ENCODE measurements around the gene GSTA4. TPM values are rescaled to one million over a fixed set of nuclear protein-coding genes. Genes with fewer than 3 reads are reported as not detected.

GSTA4 gene
- total RNA-seq, 2 experiments from 2014 or later: 0.63 to 1.1 TPM

GRCh38 chr6:53018446-53018845 is 23.4 kb upstream of the GSTA4 start:
- CTCF ChIA-PET (ENCODE audit: unreplicated experiment): no interaction called here
- H3K9me2 ChIP-seq (ENCODE audit: insufficient read depth, low read length): no peaks in the 10 kb centered on the region
- no peak overlapping the region for H3K4me2 ChIP-seq (ENCODE audit: low read length)
- H3K4me3 ChIP-seq (ENCODE audit: low read depth, low read length, poor library complexity, severe bottlenecking): no peak overlapping the region
- no peak for DNase-seq (ENCODE audit: low spot score)
- no peaks in the 10 kb centered on the region for H3K9me3 ChIP-seq (ENCODE audit: low read length)
- POLR2A ChIA-PET: no interaction called here
- no peak overlapping the region for H3K27ac ChIP-seq (ENCODE audit: low read depth, low read length, poor library complexity, severe bottlenecking)
- H3K4me1 ChIP-seq (ENCODE audit: insufficient read depth, low read length, poor library complexity, severe bottlenecking): no peaks in the 10 kb centered on the region
- peaks cover 24% of the 10 kb centered on the region; the same call in 1 of the 2 replicates for H3K36me3 ChIP-seq (ENCODE audit: insufficient read depth, low read length)
- no TSS peak for BruUV-seq (replicated peaks)
- H3K79me2 ChIP-seq (ENCODE audit: insufficient read depth, low read depth, low read length): no peaks in the 10 kb centered on the region
- TF ChIP-seq EZH2phosphoT487 (IDR thresholded peaks at IDR 0.05; ENCODE audit: borderline replicate concordance, low read depth, low read length): no peak
- no peak for TF ChIP-seq CTCF (conservative IDR thresholded peaks at IDR 0.05; ENCODE audit: low read length)
- H4K20me1 ChIP-seq (ENCODE audit: insufficient read depth, low read length): no peaks in the 10 kb centered on the region
- intact Hi-C loops (cut with micrococcal nuclease; ENCODE audit: unreplicated experiment): no loop called here
- no peak overlapping the region for H2AFZ ChIP-seq (ENCODE audit: low read length)

GRCh38 chr6:53015486-53015885 is 20.4 kb upstream of the GSTA4 start:
- no peaks in the 10 kb centered on the region for H3K9me2 ChIP-seq (ENCODE audit: insufficient read depth, low read length)
- no peak for TF ChIP-seq EZH2phosphoT487 (IDR thresholded peaks at IDR 0.05; ENCODE audit: borderline replicate concordance, low read depth, low read length)
- TF ChIP-seq CTCF (conservative IDR thresholded peaks at IDR 0.05; ENCODE audit: low read length): no peak
- H2AFZ ChIP-seq (ENCODE audit: low read length): no peak overlapping the region
- ChIA-PET POLR2A (no interaction called here), CTCF (ENCODE audit: unreplicated experiment) (no interaction called here)
- H3K9me3 ChIP-seq (ENCODE audit: low read length): no peaks in the 10 kb centered on the region
- intact Hi-C loops (cut with micrococcal nuclease; ENCODE audit: unreplicated experiment): no loop called here
- H3K4me1 ChIP-seq (ENCODE audit: insufficient read depth, low read length, poor library complexity, severe bottlenecking): no peaks in the 10 kb centered on the region
- H3K36me3 ChIP-seq (ENCODE audit: insufficient read depth, low read length): peaks cover 49% of the 10 kb centered on the region
- H4K20me1 ChIP-seq (ENCODE audit: insufficient read depth, low read length): no peaks in the 10 kb centered on the region
- no peak for DNase-seq (ENCODE audit: low spot score)
- H3K4me2 ChIP-seq (ENCODE audit: low read length): no peak overlapping the region
- no peak overlapping the region for H3K27ac ChIP-seq (ENCODE audit: low read depth, low read length, poor library complexity, severe bottlenecking)
- no peaks in the 10 kb centered on the region for H3K79me2 ChIP-seq (ENCODE audit: insufficient read depth, low read depth, low read length)
- no TSS peak for BruUV-seq (replicated peaks)
- H3K4me3 ChIP-seq (ENCODE audit: low read depth, low read length, poor library complexity, severe bottlenecking): no peak overlapping the region

- intact Hi-C loops (cut with micrococcal nuclease; ENCODE audit: unreplicated experiment): no loop called here
- POLR2A ChIA-PET: interaction anchor here (0.9 kb wide), 1 partner anchor 16 kb away, joined by 3 read pairs; no protein-coding TSS in a partner anchor
- H3K79me2 ChIP-seq (ENCODE audit: insufficient read depth, low read depth, low read length): no peaks in the 10 kb centered on the region
- H3K36me3 ChIP-seq (ENCODE audit: insufficient read depth, low read length): peaks cover 55% of the 10 kb centered on the region
- no peaks in the 10 kb centered on the region for H4K20me1 ChIP-seq (ENCODE audit: insufficient read depth, low read length)
- TF ChIP-seq EZH2phosphoT487 (IDR thresholded peaks at IDR 0.05; ENCODE audit: borderline replicate concordance, low read depth, low read length) (no peak), CTCF (conservative IDR thresholded peaks at IDR 0.05; ENCODE audit: low read length) (no peak)
- H2AFZ ChIP-seq (ENCODE audit: low read length): no peak overlapping the region
- H3K9me3 ChIP-seq (ENCODE audit: low read length): no peaks in the 10 kb centered on the region
- no peak overlapping the region for H3K4me3 ChIP-seq (ENCODE audit: low read depth, low read length, poor library complexity, severe bottlenecking)
- no peak for DNase-seq (ENCODE audit: low spot score)
- no peaks in the 10 kb centered on the region for H3K4me1 ChIP-seq (ENCODE audit: insufficient read depth, low read length, poor library complexity, severe bottlenecking)
- CTCF ChIA-PET (ENCODE audit: unreplicated experiment): no interaction called here
- no peaks in the 10 kb centered on the region for H3K9me2 ChIP-seq (ENCODE audit: insufficient read depth, low read length)
- no peak overlapping the region for H3K4me2 ChIP-seq (ENCODE audit: low read length)
- no TSS peak for BruUV-seq (replicated peaks)
- no peak overlapping the region for H3K27ac ChIP-seq (ENCODE audit: low read depth, low read length, poor library complexity, severe bottlenecking)
Observed at GRCh38 chr6:53014744-53015143, 19.7 kb upstream of the GSTA4 start.
